A673 (cell line): ENCODE results near the gene SOS1.

Experiments
- CTCF ChIP-seq: fragments of 300-800, 200-600 bp; sonication (generic); conservative IDR thresholded peaks from 2 replicates; pipeline ENCODE4 v1.5.1; 2017; ENCODE audit warnings: low read depth, mild to moderate bottlenecking, antibody characterized with exemption, low read length, moderate library complexity, mixed read lengths
- EZH2 ChIP-seq: fragments of 200-600 bp; sonication (generic); IDR thresholded peaks from 2 replicates; pipeline ENCODE4 v1.6.1; 2017; ENCODE audit warnings: borderline replicate concordance, low read depth, mild to moderate bottlenecking, mixed read lengths, antibody characterized with exemption, low read length; ENCODE audit not compliant: poor library complexity, severe bottlenecking

GRCh38 chr2:39159283-39159682, 38.4 kb upstream of the SOS1 start:
- no peak for TF ChIP-seq CTCF
- TF ChIP-seq EZH2: no peak
